CD4-positive, alpha-beta T cell treated with Interferon gamma for 1 hour (primary cell): ENCODE data around the gene AFAP1.

Experiments used
- DNase-seq: peaks from one replicate; pipeline ENCODE4 v3.0.0-alpha.2; 2020

Gene AFAP1

DNA sequence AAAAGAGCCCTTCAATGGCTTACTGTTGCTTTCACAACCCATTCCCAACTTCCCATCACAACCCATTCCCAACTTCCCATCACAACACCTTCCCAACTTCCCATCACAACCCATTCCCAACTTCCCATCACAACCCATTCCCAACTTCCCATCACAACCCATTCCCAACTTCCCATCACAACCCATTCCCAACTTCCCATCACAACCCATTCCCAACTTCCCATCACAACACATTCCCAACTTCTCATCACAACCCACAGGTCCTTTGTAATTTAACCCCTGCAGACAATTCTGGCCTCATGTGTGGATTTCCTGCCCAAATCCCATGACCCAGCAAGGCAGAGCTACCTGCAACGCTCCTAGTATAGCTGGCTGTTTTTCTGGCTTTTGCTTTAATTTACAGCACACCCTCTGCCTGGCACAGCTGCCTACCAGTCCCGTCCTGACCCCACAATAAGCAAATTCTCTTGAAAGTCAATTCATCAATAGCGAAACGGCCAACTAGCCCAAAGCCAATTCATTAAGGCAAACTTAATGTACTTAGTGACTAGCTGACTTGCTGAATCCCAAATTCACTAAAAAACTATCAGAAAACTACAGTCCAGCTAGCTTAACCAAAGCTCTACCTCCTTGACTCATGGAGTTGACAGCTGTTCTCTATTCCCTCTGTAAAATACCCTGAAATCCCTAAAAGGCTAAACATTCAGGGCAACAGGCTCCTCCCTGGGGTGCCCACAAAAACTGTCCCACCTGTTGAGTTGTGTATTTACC lies 75.6 kb downstream of the AFAP1 start:
- DNase-seq = no peak

DNA sequence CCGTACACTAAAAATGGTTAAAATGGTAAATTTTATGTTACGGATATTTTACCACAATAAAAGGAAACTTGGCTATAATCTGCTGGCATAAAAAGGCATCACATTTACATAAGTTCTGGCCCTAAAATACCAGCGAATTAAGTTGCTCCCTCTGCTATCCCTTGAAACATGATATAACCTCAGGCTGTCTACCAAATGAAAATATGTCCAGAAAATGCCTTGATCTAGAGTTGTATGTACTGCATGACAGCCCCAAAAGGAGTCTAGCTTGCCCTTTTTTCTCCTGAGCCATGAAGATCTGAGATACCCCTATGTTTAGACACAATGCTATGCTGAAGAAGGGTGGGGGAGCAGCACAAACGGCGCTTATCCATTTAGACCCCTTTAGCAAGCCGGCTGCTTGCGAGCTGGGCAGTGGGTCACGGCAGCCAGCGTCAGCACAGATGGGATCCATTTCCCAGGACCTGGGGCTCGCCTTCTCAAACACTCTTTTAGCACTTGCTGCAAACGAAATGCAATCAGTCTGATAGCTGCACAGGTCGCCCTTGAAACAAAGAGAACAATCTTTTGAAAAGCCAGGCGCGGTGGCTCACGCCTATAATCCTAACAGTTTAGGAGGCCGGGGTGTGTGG lies 77.0 kb downstream of the AFAP1 start:
- DNase-seq = no peak

DNA sequence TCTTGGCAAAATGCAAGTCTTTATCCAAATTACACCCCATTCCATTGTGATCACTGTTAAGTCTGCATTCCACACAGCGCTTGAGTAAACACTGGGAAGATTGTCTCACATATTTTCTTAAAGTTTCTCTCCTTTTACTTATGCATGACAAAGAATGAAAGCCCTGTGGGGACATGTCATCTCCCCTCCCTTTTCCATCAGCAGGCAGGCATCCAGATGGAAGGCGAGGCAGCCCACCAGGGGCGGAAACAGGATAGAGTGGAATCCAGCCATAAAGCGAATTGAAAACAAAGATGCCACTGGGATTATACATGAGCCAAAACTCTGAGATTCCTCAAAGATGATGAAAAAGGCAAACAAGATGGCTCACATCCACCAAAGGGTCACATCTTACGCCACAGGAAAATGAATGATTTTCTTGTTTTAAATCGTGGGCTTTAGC lies 78.2 kb downstream of the AFAP1 start:
- DNase-seq = no peak

DNA sequence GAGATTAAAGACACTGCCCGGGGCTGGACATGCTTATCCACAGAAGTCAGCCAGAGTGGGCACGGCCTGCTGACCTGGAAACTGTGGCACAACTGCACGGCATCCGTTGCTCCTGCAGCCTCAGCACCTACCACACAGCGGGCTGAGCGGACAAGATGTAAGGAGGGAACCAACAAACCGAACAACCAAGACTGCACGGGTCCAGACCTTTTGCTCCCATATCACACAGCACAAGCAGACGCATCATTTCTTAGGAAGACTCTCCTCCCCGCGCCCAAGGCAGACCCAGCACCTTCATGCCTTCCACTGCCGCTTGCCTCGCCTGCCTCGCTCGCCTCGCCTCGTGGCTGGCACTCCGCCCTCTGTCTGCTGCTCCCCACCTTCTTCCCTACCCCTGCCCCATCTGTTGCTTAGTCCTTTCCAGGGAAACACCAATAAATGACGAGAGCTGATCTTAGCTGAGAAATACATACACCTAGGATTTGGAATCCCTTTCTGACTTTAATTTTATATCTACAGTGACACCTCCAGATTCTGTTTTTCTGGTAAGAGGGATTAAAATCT lies 79.0 kb downstream of the AFAP1 start:
- no peak for DNase-seq

DNA sequence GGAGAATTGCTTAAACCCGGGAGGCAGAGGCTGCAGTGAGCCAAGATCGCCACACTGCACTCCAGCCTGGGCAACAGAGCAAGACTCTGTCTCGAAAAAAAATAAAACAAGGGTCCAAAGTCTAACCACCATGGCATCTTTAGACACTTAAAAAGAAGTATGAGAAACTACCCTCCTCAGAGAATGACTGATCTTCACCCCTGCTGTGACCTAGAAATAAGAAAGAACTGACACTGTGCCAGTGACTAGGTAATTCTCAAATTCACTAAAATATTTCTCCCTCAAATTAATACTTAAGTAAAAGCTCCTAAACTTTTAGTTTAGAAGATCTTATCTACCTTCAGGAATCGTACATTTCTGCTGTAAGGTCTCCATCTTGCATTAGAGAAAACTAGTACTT lies 80.3 kb downstream of the AFAP1 start:
- no peak for DNase-seq

DNA sequence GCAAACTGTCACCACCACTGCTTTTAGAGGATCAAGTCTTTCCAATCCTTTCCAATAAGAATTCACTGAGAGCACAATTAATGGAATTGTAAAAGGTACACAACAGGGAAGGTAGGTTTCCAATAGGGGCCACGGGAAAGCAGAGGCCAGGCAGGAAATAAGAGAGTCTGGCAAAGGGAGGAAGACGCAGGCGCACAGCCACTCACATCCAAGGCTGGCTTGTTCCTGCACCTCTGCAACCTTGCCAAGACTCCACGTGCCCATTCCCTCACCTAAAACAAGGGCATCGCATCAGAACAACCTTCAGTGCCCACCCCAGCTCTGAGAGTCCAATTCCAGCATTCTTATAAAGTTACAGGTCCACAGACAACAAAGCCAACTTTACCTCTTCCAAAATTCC lies 81.2 kb downstream of the AFAP1 start:
- DNase-seq = no peak

DNA sequence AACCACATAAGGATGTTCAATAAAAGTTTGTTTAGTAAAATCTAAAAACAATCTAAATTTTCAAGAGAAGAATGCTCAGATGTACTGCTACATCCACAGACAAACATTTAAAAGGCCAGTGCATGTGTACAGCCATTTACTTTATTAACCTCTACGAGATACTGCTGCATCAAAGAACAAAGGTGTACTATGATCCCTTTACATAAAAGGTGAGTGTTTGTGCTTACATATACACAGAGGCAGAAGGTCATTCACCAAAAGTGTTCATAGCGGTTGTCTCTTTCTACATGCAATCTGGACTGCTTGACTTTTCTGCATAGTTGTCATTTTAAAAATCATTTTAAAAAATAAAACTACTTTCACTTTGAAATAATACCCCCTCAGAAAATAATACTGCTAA lies 81.7 kb downstream of the AFAP1 start:
- no peak for DNase-seq

DNA sequence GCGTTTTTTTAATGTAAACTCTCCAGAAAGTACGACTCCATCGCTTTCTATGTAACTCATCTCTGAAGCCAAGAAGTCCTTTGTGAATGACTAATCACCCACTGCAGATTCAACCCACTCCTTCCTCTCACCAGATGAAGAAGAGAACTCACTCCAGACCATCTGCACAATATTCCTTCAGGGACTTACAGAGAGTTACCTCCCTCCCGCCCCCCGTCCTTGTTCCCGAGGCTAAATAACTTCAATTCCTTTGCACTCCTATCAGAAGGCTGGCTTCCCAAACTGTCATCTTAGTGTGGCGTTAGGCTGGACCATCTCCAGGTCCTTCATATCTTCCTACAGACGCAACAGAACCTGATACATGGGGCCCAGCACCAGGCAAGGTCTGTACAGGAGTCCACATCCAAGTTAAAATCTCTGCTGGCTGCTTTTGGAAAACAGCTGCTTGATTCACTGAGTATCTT lies 82.4 kb downstream of the AFAP1 start:
- no peak for DNase-seq

DNA sequence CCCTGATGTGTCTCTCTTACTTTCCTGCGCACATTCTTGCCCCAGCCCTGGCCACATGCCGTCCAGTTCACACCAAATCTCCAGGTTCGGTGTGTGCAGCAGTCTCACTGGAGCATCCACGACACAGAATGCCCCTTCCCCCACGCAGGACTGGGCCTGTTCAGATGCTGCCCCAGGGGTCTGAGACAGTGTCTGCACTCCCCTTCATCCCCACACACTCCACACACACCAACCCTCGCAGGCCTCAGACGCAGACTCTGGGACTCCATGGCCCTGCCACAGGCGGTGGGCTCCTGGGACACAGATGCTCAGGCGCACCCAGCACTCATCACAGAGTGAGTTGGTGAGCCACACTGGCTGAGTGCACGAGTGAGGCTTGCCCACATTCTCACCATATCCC lies 83.9 kb downstream of the AFAP1 start:
- no peak for DNase-seq

DNA sequence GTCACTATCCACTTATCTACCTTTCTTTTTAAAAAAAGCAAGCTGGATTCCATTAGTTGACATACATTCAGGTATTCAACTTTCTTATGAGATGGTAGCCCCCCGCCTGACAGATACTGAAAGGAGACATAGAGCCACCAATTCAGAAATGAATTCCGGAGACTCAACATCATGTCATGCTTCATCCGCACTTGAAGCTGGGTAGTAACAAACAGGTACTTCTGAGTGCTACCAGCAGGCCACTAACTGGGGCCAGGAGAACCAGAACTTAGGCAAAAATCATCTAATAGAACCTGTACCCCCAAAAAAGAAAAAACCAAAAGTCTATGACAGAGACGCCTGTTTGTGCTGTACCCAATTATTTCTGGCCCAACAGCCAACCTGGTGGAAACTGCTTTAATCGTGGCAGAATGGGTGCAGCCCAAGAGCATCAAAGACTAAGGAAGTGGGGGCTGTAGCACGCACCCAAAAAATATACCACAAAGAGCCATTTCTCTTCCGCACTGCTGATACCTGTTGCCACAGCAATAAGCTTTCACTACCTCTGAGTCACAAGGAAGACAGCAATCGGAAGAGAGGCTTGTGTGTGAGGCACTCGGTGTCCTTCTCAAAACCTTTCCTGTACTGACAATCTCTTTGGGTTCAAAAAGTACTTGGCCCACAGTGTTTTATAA lies 84.8 kb downstream of the AFAP1 start:
- DNase-seq = peak; percentile 72

DNA sequence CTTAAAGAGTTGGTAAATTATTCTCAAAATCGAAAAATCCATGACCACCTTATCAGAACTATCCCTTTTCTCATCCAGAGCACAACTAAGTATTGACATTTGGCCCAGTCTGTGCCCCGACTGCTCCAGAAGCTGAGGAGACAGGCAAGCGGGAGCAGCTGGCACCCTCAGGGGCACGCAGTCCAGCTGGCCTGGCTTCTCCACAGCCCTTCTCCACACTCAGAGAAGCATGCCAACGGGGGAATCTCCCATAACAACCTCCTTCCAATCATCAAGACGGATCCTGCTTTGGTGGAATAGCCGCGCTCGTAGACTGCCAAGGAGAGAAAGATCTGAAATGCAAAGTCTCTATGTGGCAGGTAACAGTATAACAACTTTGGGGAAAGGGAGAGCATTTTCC lies 85.4 kb downstream of the AFAP1 start:
- DNase-seq = no peak

DNA sequence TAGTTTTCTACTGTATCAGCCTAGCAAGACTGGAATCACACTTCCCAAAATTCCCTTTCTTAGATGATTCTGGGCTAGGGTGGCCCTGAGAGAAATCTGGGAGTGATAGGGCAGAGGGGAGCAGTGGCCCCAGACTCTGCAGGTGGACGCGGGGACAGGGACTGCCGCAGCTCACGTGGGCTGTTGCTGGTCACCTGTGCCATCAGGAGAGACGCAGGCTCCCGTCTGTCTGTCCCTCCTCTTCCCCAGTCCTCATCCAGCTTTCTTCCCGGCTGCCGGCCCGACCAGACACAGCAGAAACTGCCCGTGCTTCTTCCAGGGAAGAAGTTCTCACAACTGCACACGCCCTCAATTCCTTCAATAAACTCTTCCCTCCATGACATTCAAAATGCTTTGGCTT lies 86.4 kb downstream of the AFAP1 start:
- DNase-seq = no peak

DNA sequence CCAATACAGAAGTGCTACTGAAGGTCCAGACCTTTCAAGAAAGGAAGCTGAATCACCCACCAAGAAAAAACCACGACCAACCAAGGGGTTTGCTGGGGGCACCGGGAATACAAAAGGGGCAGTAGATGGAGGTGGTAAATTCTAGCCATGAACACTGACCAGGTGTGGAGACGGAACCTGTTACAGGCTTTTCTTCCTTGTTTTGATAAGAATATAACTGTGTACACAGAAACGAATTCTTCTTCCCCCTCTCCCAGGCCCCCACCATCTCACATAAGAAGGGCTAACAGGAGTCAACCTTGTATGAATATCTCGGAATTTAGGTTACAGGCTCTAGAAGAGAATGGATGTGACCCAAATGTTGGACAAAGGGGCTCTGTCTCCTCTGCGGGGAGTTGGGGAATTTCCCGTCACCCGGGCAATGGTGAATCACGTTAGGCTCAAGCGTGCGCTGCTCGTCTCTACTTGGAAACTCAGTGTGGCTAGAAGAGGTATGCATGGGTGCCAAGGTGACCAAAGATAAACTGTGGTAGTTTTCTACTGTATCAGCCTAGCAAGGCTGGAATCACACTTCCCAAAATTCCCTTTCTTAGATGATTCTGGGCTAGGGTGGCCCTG lies 87.0 kb downstream of the AFAP1 start:
- no peak for DNase-seq

DNA sequence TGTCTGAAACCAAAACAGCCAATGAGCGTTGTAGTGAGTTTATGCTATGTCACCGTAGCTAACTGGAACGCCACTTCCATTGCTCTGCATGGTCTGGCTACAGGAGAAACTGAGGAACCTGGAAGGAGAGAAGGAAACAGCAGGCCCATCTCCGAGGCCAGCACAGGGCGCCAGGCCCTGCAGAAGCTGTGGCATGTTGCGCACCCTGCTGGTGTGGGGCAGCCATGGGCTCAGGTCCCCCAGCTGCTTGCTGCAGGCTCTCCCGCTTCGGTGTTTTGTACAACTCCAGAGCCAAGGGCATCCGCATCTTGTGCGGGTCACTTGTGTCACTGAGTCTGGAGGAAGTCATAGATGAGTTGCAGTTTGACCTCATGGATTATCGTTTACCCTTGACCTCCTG lies 89.2 kb downstream of the AFAP1 start:
- no peak for DNase-seq

DNA sequence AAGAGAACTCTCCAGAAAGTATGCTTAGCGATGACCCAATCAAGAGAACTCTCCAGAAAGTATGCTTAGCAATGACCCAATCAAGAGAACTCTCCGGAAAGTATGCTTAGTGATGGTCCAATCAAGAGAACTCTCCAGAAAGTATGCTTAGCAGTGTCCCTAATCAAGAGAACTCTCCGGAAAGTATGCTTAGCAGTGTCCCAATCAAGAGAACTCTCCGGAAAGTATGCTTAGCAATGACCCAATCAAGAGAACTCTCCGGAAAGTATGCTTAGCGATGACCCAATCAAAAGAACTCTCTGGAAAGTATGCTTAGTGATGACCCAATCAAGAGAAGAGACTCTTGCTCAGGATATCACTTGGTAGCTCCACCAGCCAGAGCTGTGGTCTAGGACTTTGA lies 92.5 kb downstream of the AFAP1 start:
- no peak for DNase-seq

DNA sequence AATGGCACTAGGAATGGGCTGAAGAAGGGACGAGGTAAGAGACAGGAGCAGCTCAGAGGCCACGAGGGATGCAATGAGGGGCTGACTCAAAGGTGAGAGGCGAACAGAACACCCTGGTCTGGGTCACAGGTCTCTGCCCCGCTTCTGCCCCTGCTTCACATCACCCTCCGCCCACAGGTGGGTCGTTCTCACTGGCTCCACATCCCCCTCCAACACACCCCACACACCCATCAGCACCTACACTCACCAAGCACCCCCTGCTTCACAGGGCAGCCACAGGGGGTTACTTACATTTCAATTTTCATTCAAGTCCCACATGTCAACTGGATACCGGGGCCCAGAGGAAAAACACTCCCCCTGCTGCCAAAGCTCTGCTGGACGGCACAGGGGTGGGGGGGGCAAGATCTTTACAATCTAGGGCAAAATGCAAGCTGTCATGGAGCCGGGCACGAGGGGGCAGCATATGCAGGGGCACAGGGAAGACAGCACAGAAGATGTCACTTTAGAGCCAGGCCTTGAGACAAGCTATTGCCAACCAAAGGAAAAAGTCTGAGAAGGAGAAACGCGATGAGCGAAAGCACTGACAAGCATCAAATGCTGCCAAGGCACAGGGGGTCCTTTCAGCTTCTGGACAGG lies 94.0 kb downstream of the AFAP1 start:
- no peak for DNase-seq

DNA sequence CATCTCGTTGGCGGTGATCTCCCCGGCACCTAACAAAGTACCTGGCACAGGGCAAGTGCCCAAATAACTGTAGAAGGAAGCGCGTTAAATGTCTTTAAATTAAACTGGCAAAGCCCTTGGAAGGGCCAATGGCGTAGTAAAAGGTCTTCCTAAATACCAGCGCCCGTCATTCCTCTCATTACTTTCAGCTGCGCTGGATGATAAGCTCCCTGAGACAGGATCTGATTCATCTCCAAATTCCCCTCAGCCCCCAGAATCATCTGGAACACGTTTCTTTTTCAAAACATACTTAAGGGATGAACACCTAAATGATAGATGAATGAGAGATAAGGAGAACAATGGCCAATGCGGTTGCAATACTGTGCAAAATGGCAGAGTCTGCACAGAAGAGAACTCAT lies 95.1 kb downstream of the AFAP1 start:
- DNase-seq = no peak

DNA sequence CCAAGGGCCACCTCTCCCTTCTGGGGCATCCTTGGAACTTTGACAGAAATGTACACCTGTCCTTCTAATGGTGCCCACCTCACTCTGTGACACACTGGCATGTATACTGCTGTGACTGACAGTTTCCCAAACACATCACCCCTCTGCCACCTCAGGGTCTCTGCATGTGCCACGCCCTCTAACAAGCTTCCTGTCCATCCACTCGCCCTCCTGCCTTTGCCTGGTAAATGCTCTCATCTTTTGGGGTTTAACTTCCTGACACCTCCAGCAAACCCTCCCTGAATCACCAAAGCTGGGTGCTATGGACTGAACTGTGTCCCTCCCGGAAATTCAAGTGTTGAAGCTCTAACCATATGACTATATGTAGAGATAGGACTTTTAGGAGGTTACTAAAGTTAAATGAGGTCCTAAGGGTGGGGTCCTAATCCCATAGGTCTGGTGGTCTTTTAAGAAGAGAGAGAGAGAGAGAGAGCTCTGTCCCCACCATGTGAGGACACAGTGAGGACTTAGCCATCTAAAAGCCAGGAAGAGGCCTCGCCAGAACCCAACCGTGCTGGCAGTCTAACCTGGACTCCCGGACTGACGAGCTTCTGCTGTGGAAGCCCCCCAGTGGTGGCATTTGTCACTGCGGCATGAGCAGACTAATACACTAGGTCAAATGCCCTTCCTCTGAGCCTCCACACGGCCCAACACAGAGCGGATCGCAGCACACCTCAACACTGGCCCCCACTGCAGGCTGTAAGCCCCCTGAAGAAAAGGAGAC lies 95.6 kb downstream of the AFAP1 start:
- peak; percentile 48 for DNase-seq

DNA sequence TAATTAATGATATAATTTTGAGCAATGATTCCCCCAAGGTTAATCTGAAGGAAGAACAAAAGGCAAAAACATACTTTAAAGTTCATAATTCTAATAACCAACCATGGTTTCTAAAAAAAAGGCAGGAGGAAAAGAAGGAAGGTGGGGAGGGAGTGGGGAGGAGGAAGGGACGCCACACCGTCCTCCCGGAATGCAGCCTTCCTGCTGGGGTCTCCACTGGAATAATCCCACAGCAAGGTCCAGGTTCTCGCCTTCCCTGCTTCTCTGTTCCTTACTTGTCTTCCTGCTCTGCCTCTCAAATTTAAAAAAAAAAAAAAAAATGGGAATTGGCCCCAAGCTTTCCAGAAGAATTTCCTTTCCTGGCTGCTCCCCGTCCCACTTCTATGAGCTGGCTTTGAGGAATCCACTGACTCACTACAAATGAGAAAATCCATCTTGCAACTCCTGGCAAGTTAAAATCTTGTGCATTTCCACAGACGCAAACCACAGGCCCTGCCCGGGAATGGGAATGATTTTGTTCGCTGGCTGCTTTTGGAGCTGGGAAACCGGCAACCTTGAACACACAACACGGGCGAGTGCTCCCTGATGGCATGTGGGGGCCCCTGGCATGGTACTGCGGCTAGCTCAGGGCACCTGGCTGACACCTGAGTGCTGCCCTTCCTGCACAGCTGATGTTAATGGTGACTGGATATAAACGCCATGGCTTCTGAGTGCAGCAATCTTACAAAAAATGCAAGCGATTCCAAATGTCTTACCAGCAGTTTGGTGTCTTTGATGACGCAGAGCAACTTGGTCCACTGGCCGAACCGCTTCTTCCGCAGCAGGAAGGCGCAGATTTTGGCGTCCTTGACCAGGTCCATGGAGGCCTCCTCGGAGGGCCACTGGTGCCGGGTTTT lies 97.0 kb downstream of the AFAP1 start:
- DNase-seq = no peak

DNA sequence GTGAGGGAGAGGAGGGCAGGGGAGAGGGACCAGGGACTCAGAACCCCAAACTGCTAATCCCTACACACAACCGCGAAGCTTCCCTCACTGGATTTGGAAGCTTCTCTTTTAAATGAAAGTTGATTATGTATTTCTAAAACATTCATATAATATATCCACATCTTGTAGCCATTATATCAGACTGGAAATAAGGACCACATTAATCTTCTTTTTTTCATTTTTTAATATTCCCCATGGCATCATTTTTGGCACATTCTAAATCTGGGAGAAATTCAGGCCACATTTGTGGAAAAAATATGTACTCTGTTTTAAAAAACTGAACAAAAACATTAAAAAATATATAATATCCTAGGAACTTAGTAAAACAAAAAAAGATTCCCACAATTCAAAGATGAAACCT lies 97.8 kb downstream of the AFAP1 start:
- no peak for DNase-seq

DNA sequence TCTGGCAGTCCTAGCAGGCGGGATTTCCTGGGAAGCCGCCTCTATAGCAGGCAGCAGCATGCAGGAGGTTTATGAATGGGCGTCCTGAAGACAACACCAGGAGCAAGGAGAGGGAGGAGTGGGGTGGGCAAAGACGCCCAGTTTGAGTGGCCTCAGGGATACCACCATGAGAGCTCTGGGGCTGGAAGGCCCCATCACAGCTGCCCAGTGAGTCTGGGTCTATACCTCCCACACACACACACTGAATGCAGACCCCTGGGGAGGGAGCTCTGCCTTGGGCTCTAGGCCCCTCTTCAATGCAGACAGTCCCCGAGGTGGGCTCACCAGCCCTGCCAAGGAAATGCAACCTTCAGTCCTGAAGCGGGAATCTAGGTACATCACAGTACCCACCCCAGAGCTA lies 98.6 kb downstream of the AFAP1 start:
- no peak for DNase-seq
